CD4-positive, alpha-beta T cell treated with Interleukin-4 for 4 hours (primary cell): ENCODE results near the gene MAP2.
"Not testable (repeated sequence)": the region's sequence is repeated elsewhere in the genome, so short reads cannot be mapped to it uniquely, and the experiment has no call there.

Experiments
- DNase-seq: peaks from one replicate; pipeline ENCODE4 v3.0.0-alpha.2; 2020

Gene MAP2

DNA sequence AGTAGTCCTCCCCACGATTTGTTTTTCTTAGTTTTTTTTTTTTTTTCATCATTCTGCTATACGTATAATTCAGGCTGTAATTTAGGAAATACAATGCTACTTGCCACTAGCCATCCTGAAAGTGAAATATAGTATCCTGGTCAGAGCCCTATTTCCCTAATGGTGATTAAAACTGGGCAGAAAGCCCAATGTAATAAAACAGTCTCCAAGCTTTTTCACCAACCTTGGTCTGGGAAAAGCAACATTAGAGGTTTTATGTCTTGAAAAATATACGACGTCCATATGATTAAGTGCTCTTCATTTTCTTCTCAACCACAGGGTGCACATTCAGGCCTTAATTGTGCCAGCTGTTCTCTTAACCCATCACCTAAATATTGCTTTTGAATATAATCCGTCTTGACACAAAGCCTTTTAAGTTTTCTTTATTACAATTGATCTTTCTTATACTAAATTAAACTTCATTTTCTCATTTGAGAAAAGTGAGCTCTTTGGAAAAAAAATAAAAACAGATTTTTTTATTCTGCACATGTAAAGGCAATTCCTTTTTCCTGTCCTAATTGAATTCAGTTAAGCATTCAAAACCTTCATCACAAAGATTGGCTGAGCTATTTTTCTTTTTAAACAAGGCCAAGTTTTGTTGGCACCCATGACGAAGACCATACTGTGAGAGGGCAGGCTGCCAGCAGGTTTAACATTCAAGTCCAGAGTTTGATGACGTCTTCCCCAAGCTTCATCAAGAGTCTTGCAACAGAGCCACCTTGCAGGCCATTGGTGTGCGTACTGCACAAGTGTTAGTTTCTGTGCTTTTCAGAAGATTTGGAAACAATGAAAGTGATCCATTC lies 52.7 kb downstream of the MAP2 start:
- no peak for DNase-seq

DNA sequence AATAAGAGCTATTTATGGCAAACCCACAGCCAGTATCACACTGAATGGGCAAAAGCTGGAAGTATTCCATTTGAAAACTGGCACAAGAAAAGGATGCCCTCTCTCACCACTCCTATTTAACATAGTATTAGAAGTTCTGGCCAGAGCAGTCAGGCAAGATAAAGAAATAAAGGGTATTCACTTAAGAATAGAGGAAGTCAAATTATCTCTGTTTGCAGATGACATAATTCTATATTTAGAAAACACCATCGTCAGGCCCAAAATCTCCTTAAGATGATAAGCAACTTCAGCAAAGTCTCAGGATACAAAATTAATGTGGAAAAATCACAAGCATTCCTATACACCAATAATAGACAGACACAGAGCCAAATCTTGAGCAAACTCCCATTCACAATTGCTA lies 68.4 kb downstream of the MAP2 start:
- DNase-seq, result not testable (repeated sequence)

DNA sequence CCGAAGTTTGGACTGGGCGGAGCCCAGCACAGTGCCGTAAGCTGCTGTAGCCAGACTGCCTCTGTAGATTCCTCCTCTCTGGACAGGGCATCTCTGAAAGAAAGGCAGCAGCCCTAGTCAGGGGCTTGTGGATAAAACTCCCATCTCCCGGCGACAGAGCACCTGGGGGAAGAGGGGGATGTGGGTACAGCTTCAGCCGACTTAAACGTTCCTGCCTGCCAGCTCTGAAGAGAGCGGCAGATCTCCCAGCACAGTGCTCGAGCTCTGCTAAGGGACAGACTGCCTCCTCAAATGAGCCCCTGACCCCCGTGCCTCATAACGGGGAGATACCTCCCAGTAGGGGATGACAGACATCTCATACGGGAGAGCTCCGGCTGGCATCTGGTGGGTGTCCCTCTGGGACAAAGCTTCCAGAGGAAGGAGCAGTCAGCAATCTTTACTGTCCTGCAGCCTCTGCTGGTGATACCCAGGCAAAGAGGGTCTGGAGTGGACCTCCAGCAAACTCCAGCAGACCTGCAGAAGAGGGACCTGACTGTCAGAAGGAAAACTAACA lies 71.3 kb downstream of the MAP2 start:
- not testable (repeated sequence) for DNase-seq

DNA sequence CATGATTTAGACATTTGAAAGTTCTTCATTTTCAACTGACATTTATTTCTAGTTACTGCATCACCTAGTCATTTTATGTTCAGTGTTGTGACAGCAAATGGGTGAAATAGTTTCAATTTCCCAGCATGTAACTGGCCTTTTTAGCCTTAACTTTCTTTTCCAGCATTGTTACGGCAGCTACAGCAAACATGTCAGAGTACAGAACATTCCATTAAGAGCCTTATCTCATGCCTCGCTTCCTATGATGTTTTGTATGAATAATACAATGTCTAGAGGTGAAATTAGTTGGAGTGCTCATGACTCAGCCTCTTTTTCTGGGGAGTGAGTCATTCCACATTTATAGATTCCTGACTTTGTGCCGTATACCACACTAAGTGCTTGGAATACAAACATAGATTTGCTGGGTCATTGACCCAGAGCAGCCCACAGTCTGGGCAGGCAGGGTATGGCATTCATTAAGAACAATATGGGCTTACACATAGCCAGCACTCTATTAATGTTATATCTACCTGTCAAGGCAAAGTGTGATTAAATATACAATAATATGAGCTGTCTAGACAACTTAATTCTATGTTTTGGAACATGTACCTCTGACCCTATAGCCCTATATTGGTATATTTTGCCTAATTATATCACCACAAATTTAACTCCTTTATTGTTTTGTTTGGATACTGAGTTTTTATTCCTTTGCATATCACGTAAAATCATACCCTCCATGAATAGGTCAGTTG lies 72.2 kb downstream of the MAP2 start:
- no peak for DNase-seq

DNA sequence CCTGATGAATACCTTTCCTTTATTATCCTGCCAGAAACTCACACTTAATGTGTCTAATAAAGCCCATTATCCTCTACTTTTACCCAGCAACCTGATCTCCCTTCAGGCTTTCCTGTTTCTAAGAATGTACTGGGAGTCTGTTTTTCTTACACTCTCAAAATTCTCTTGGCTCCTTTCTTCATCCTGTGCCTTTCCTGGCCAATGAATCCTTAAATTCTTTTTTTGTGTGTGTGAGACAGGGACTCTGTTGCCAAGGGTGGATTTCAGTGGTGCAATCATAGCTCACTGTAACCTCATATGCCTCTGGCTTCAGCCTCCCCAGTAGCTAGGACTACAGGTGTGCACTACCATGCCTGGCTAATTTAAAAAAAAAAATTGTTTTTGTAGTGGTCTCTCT lies 72.7 kb downstream of the MAP2 start:
- no peak for DNase-seq

DNA sequence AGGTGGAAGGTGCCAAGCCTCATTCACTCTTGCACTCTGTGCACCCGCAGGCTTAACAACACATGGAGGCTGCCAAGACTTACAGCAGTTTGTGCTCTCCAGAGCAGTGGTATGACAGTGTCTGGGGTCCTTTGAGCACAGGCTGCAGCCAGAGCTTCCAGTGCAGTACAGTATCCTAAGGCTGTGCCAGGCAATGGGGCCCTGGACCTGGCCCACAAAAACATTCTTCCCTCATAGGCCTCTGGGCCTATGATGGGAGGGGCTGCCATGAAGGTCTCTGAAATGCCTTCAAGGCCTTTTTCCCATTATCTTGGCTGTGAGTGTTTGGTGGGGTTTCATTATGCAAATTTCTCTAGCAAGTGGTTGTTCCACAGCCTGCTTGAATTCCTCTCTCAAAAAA lies 74.8 kb downstream of the MAP2 start:
- DNase-seq, result no peak

DNA sequence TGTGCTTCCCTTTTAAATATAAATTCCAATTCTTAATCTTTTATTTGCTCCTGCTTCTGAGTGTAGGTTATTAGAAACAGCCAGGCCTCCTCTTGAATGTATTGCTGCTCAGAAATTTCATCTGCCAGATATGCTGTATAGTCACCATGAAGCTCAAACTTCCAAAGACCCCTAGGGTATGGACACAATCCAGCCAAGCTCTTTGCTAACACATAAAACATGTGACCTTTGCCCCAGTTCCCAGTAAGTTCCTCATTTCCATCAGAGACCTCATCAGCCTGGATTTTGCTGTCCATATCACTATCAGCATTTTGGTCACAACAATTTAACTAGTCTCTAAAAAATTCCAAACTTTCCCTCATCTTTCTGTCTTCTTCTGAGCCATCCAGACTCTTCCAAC lies 75.2 kb downstream of the MAP2 start:
- DNase-seq, result no peak

DNA sequence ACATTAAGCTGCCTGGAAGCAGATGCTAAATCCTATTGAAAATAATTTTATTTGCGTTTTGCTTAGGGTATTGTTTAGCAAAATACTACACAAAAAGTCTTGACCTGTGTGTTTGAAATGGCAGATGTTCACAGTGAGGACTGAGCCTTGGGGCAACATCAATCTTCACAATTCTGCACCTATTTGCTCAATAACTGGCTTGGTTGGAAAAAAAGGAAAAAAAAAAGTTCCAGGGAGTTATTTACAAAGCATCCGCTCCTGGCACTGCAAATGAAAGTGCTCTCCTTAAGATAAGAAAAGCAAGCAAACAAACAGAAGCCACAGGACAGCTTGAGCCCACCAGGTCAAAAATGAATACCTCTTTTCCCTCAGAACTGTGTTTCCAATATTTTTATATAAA lies 77.7 kb downstream of the MAP2 start:
- no peak for DNase-seq

DNA sequence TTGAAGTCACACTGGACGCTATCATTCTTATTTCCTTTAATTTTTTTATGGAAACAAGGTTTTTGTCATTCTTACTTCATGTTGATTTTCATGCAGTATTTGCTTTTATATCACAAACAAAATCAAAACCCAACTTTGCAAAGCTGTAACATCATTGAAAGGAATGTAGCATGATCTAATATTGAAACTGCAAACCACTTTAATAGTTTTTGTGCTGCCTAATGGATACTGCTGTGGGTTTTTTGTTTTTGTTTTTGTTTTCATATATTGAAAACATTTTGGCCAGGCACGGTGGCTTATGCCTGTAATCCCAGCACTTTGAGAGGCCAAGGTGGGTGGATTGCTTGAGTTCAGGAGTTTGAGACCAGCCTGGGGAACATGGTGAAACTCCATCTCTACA lies 81.6 kb downstream of the MAP2 start:
- DNase-seq, result no peak

DNA sequence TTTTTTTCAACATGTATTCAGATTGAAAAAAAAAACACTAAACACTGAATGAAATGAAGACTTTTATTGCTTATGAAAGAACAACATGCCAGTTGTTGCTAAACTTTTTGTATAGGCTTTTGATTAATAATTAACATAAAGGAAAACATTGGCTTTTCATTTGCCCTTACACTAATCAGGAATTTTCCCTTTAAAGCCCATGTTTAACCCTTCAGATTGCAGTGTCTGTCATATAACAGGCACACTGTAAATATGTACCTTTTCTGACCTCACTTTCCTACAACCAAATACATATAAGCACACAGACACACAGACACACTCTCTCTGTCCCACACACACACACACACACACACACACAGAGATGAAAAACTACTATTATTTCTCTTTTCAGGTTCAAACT lies 84.4 kb downstream of the MAP2 start:
- no peak for DNase-seq

DNA sequence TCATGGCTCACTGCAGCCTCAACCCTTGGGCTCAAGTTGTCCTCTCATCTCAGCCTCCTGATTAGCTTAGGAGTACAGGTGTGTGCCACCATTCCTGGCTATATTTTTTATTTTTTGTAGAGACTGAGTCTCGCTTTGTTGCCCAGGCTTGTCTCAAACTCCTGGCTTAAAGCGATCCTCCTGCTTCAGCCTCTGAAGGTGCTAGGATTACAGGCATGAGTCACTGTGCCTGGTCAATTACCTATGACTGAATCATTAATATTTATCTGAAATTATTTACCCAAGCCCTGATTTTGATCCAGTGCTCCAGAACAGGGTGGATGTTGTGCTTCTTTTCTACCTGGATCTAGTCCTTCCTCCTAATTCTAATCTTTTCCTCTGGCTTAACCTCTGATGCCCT lies 87.8 kb downstream of the MAP2 start:
- DNase-seq, result no peak

DNA sequence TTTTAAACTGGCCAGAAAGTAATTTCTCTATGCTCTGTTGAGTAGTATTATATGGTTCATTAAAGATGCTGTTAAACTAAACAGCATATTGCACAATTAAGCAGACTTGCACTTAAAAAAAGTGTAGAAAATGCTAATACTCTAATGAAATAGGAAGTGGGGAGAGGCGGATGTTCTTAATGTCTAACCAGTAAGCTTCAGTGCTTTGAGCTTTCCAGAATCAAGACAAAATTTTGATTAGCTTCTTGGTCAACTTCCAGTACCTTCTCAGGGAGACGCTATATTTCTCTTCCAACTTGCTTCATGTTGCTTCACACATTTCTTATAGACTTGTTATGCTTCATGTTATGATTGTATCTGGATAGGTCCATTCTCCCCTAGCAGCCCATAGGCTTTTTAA lies 89.1 kb downstream of the MAP2 start:
- no peak for DNase-seq

DNA sequence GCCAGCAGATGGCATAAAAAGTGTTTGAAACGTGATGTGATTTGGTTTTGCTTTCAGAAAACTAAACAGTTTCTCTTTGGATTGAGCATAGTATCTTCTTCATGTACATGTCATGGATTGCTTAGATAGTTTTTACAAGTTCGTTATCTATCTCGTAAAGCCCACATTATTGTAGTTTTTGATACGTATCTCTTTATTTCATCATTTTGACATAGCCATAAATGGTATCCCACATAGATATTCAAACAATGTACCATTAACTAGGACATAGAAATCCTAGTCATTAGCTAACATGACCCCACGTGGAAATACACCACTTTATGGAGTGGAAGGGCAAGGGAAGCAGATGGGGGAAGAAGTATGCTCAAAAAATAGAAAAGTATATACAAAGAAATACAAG lies 93.6 kb downstream of the MAP2 start:
- no peak for DNase-seq

DNA sequence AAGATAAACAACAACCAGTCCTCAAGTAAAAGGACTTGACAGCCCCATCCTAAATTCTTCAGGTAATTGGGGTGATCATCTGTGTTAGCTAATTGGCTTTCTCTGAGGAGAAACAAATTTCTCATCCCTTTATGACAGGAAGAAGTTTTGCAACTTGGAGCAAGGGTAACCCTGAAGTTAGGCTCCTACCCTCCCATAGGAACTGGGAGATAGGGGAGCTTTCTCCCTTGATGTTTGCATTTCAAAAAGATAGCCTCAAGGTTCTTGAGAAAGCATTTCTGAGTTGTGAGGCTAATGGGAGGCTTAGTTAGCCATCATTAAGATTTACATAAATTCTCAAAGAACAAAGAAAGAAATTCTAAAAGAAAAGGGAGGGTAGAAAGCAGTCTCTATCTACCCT lies 95.4 kb downstream of the MAP2 start:
- DNase-seq, result no peak

DNA sequence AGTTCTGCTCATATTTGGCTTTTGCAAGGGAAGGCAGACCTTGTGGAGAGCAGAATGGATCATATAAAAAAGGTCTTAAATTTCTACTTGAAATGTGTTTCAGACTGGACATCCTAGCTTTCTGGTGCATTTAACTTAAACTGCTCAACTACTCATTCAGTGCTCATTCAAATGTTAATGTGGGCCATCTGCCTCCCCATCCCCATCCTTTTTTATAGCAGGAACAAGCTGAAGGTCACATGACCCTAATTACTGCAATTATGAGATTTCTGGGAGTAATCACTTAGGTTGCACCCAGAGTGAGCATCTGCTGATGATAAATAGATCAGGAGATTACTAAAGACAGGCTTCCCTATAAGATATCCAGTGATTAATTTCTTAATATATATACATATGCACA lies 96.1 kb downstream of the MAP2 start:
- no peak for DNase-seq

DNA sequence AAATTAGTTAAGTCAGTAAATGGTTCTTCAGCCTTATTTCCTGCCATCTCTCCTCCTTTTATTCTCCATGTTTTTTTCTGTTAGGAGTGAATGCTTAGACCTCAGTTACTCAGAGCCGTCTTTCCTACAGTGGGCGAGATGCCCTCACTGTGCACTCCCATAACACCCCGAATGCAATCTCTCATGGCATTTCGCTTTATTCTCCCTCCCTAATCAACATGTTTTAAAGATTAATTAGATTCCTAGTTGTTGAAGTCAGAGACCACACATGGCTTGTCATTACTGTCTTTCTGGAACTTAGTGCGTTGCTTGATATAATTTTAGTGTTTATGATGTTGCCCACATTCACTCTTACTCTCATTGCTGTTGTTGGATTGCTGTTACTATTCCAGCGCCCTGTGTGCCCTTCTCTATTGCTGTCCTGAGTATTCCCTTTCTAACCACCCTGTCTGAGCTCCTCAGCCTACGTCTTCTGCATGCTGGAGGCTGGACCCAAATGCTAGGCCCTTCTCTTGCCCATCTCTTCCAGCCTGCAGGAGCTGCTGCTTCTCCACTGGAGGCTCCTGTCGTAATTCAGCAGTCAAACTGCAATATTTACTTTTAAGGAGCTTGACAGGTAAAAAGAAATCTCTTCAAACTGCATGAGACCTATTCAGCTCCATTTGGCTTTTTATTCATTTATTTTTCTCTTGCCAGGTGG lies 99.3 kb downstream of the MAP2 start:
- DNase-seq, result no peak

DNA sequence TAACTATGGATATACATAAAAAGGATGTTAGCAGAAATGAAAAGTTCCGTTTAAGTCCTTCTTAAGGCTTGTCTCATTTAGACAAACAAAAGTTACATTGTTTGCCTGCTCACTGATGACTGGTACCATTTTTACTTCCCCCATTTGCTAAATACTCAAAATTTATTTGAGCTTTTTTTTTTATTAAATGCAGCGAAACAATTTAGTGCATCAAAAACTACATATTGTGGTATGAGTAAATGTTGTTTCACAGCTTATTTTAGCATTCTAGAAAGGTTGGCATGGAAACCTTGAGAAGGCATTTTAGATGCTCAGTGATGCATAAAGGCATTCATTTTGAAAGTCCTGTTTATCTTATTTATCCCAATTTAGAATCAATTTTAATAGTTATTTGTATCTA lies 100.0 kb downstream of the MAP2 start:
- no peak for DNase-seq

DNA sequence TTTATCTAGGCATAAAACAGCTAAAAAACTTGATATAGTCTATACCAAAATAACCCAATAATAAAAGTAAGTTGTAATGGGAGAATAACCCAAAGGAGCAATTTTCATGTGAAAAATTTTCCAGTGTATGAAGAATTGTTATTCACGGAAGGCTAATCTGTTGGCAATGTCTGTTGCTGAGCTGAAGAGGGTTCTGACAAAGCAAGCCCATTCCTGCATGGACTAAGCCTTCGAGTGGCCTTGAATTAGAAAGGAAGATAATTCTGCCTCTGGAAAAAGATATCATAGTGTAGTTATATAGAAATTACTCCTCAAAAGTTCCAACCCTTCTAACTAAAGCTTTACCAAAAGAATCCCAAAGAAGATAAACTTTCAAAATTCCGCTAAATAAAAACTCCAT lies 101.5 kb downstream of the MAP2 start:
- DNase-seq, result no peak

DNA sequence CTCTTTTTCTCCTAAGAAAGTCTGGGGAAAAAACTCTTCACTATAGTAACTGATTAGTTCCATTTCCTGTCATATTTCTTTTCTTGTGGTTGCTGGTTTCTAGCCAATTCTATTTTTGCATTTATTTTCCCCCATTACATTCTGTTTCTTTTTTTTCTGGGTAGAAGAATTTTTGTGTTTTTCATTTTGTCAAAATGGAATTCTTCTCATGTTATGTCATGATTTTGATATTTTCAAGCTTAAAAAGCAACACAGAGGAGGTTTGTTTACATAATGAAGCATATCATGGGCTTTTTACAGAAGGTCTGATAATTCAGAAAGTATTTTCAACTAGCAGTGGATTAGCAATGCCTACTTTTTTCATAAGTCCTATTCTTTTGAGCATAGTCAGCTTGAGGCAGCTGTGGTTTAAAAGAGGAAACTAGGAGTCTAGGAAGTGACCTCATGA lies 102.0 kb downstream of the MAP2 start:
- DNase-seq, result no peak

DNA sequence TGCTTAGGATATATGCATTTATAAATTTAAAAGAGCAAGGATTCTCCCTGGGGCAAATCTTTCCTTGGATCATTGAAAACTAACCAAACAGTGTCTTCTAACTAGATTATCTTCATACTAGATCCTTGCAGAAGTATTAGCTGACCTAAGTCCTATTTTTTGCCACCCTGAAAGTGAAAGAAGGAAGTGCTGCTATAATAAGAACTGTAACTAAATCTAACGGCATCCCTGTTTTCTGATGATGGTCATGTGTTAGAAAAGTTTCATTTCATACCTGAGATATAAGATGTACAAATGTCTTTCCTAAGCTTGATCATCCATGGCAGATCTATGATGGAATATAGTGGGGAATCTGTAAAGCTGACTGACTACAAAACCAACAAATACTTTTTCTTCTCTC lies 102.7 kb downstream of the MAP2 start:
- DNase-seq, result no peak

DNA sequence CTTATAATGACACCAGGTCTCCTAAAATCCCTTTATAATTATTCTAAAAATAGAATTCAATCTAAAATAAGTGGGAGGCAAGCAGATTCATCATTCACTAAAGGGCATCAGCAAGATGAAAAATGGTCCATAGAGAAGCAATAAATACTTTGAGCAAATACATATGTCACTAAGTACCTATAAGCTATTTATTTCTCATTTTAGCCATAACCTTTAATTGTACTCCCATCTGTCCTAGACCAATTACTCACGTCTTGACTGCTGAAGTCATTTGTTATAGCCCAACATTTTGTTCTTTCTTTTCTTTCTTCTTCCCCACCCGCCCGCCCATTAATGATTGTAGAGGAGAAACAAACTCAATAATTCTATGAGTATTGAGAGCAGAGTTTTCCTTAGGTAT lies 105.7 kb downstream of the MAP2 start:
- no peak for DNase-seq

DNA sequence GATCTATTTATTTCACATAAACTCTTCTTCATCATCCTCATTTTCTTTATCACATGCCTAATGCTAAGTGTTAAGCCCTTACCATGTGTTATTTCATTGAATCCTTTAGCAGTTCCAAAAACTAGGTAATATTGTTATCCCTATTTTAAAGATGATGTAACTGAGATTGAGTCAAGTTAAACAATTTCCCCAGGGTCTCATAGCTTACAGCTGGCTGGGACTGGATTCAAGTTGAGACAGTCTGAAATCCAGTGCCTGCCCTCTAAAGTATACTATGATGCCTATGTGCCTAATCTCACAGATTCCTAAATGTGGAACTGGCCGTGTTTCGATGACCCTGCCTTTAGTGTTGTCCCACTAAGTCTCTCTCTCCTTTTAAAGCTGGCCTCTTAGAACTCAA lies 108.5 kb downstream of the MAP2 start:
- DNase-seq, result no peak

DNA sequence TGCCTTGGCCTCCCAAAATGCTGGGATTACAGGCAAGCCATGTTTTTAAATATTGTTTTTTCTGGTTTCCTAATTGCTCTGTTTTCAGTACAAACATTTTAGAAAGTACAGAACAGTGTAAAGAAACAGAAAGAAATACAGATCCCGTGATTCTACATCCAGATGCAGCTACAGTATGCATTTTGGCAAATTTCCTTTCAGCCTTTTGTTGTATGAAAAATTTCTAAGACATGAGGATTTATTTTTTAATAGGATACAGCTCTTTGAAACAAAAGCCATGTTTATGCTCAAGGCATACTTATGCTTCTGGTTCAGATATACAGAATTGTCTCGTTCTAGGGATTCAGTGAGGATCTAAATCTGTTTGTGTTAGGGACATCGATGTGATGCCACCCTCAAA lies 109.5 kb downstream of the MAP2 start:
- no peak for DNase-seq

DNA sequence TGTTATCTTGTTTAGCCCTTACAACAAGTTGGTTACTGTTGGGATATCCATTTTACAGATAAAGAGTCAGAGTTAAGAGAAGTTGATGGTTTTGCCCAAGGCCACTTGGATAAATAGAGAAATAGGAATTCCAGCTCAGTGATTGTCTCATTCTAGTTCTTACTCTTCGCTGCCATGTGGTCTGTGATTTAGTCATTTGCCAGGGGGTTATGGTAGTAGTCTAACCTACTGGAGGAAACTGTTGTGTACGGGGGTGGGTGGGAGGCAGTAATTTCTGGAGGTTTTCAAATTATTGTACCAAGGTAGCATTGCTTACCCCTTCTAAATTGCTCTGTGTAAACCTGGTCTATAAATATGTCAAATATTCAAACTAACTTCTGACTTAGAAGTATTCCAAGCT lies 110.4 kb downstream of the MAP2 start:
- DNase-seq, result no peak
